Activated naive CD8-positive, alpha-beta T cell treated with anti-CD3 and anti-CD28 coated beads, Interleukin-2, amount 50 U/mL, for 24 hours (primary cell): ENCODE data around the gene EPS8L3.
A peak's percentile ranks its signal among the peaks of the same experiment; 100 is the strongest.
"Not testable (repeated sequence)": the region's sequence is repeated elsewhere in the genome, so short reads cannot be mapped to it uniquely, and the experiment has no call there.

Experiments
- ATAC-seq: fragments of 150-1000 bp; cut with Tn5 transposase; one replicate; pipeline ENCODE4 v1.10.0; 2021
- DNase-seq: peaks from one replicate; pipeline ENCODE4 v3.0.0; 2021
- H3K27ac Mint-ChIP-seq: one replicate; pipeline ENCODE4 v1.8.0; 2021; ENCODE audit warnings: mild to moderate bottlenecking, mixed read lengths
- H3K27me3 Mint-ChIP-seq: one replicate; pipeline ENCODE4 v1.8.0; 2021; ENCODE audit warnings: mixed read lengths
- H3K36me3 Mint-ChIP-seq: one replicate; pipeline ENCODE4 v1.8.0; 2021; ENCODE audit warnings: low read depth, mixed read lengths
- H3K4me1 Mint-ChIP-seq: one replicate; pipeline ENCODE4 v1.8.0; 2021; ENCODE audit warnings: mixed read lengths
- H3K4me3 Mint-ChIP-seq: one replicate; pipeline ENCODE4 v1.8.0; 2021; ENCODE audit warnings: mild to moderate bottlenecking, moderate library complexity, mixed read lengths
- H3K9me3 Mint-ChIP-seq: one replicate; pipeline ENCODE4 v1.8.0; 2021; ENCODE audit warnings: mixed read lengths

Gene EPS8L3

DNA sequence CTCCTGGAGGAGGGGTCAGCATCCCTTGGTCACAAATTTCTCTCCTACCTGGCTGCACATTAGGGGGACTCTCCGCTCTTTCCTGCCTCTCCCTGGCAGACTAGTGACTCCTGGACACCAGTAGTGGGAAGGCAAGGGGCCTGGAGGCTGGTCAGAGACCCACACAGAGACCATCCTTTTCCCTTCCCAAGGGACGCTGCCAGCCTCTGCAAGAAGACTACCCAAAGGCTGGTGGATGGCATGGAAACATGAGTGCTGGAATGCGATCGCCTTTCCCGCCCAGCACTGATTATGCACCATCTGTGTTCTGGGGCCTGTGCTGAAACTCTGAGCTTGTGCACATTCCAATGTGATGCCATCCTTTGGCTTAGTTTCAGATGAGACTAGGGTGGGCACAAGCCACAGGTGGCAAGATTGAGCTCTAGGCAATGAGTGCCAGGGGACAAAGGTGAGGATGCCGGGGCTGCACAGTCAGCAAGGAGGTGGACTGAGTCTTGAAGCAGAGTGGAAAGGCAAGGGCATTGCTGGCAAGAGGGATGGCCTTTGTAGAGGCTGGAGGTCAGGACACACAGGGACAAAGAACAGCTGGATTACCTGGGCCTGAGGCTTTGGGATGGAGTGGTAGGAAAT lies 12.6 kb upstream of the EPS8L3 start:
- DNase-seq (no peak), ATAC-seq (no peak)
- Mint-ChIP-seq H3K27ac (no peak overlapping the region), H3K4me1 (no peaks in the 10 kb centered on the region), H3K27me3 (no peaks in the 10 kb centered on the region), H3K9me3 (no peaks in the 10 kb centered on the region), H3K4me3 (no peak overlapping the region), H3K36me3 (no peaks in the 10 kb centered on the region)

GRCh38 chr1:109775398-109775797 lies 11.7 kb upstream of the EPS8L3 start:
- Mint-ChIP-seq H3K4me3 (no peak overlapping the region), H3K36me3 (no peaks in the 10 kb centered on the region), H3K27ac (no peak overlapping the region), H3K4me1 (no peaks in the 10 kb centered on the region), H3K9me3 (no peaks in the 10 kb centered on the region), H3K27me3 (no peaks in the 10 kb centered on the region)
- no peak for DNase-seq
- no peak for ATAC-seq

DNA sequence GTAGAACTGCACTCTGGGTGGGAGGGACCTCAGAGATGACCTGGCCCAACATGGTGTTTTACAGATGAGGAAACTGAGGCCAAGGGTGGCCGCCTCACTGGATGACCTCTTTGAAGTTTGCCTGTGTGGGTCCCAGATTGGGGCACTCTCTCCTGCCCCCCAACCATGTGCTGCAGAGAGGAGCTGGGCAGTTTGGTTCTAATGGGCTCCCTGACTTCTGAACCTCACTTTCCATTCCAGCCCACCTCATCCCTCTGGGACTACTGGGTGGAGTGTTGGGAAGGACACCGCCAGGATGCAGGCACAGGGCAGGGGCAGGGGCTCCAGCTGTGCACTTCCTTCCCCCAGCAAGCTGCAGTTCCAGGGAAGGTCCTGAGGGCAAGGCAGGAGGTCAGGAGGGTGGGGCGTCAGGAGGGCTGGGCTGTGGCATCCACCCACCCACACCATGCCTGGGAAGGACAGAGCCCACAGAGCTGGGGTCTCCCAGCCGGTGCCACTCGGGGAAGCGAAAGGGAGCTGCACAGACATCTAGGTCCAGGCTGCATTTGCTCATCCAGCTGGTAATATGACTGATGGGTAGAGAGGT lies 10.3 kb upstream of the EPS8L3 start:
- no peak overlapping the region for H3K27ac Mint-ChIP-seq
- DNase-seq = no peak

DNA sequence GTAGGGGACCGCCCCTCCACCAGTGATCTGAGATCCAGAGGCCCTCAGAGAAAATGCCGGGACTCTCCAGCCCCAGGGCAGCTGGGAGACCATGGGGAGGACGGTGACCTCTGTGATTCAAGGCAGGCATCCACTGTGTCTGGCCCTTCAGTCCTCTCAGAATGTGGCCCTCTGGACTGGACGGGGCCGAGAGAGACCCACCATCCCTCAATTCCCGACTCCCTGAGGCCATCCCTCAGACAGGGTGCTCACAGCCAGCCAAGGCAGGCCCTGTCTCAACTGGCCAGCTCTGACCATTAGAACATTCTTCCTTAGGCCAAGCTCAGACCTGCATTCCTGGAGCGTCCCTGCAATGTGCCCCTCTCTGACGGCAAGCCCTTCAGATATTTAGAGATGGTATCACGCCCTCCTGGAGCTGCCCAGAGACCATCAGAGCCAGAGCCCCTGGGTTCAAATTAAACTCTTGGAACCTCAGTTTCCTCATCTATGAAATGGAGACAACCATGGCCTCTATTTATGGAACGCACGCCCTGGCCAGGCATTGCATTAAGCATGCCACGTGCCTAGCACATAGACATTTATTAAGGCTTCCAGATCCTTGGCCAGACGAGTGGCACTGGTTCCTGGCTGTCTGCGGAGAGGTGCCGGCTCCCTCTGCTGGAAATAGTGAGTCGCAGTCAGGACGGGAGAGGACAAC lies 9.6 kb upstream of the EPS8L3 start:
- no peaks in the 10 kb centered on the region for H3K27me3 Mint-ChIP-seq
- no peak overlapping the region for H3K4me3 Mint-ChIP-seq
- no peaks in the 10 kb centered on the region for H3K36me3 Mint-ChIP-seq
- DNase-seq (peak; percentile 65), ATAC-seq (peak; percentile 86)
- no peak overlapping the region for H3K27ac Mint-ChIP-seq
- H3K4me1 Mint-ChIP-seq = no peaks in the 10 kb centered on the region
- H3K9me3 Mint-ChIP-seq = no peaks in the 10 kb centered on the region

More for the DNA sequence above, 10.3 kb upstream of the EPS8L3 start:
- no peak for ATAC-seq
- H3K27me3 Mint-ChIP-seq = no peaks in the 10 kb centered on the region
- no peaks in the 10 kb centered on the region for H3K9me3 Mint-ChIP-seq
- no peak overlapping the region for H3K4me3 Mint-ChIP-seq
- H3K36me3 Mint-ChIP-seq = no peaks in the 10 kb centered on the region
- H3K4me1 Mint-ChIP-seq = no peaks in the 10 kb centered on the region

DNA sequence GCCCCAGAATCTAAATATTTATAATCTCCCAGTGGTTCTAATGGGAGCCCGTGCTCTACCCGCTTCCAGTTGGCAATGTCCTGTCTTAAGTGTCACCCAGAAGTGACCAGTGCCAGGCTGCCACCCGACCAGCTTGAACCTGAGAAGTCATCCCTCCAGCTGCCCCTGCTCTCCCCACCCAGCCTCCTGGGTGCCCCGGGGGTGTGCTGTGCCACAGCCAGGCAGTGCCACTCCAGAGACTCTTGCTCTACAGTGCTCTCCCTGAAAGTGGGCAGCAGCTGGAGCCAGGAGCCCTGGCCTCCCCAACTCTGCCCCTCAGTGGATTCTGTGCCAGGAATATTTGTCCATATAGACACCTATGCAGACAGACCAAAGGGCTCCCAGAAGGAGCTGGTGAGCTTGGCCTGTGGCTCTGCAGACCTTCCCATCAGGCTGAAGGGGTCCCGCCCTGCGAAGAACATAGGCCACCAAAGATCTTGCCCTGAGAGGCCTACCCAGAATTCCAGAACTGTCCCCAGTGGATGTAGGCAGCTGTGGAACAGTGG lies 9.0 kb upstream of the EPS8L3 start:
- no peak for DNase-seq
- Mint-ChIP-seq H3K27ac (no peak overlapping the region), H3K4me1 (no peaks in the 10 kb centered on the region)

GRCh38 chr1:109771712-109772657 lies 8.3 kb upstream of the EPS8L3 start:
- Mint-ChIP-seq H3K4me1 (no peaks in the 10 kb centered on the region), H3K9me3 (no peaks in the 10 kb centered on the region), H3K4me3 (no peak overlapping the region), H3K36me3 (no peaks in the 10 kb centered on the region), H3K27ac (no peak overlapping the region), H3K27me3 (no peaks in the 10 kb centered on the region)
- no peak for ATAC-seq
- DNase-seq = no peak

More for the DNA sequence above, 9.0 kb upstream of the EPS8L3 start:
- H3K9me3 Mint-ChIP-seq = no peaks in the 10 kb centered on the region
- H3K4me3 Mint-ChIP-seq = no peak overlapping the region
- no peaks in the 10 kb centered on the region for H3K27me3 Mint-ChIP-seq
- H3K36me3 Mint-ChIP-seq = no peaks in the 10 kb centered on the region
- ATAC-seq = no peak

GRCh38 chr1:109770331-109771095 lies 6.8 kb upstream of the EPS8L3 start:
- Mint-ChIP-seq H3K4me1 (no peaks in the 10 kb centered on the region), H3K27me3 (no peaks in the 10 kb centered on the region), H3K9me3 (no peaks in the 10 kb centered on the region), H3K27ac (no peak overlapping the region), H3K36me3 (no peaks in the 10 kb centered on the region), H3K4me3 (no peak overlapping the region)
- ATAC-seq = no peak
- no peak for DNase-seq

DNA sequence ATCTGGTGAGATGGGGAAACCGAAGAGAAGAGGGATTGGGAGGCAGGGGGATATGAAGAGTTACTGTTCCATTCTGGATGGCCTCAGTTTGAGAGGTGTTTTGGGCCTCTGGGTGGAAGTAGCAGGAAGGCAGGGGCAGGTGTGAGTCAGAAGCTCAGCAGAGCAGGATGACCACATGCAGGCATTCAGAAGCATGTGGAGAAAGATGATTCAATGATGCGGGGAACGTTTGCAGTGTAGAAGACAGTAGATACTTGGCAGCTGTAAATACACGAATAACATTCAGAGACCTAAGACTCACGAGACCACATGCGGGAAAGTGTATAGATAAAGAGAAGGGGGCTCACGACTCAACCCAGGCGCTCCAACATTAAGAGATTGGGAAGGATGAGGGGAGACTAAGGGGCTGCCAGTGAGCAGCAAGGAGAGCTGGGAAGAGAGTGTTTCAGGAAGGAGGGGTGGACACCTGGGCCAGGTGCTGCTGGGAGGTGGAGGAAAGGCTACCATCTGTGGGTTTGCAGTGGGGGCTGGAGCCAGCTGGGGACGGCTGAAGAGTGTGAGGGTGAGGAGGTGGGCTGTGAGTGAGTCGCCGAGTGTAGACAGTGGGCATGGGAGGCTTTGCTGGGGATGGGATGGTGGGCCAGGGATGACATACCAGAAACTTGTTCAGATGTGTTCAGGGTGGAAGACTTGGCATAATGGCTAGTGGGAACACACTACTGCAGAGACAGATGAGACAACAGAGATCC lies 5.8 kb upstream of the EPS8L3 start:
- Mint-ChIP-seq H3K36me3 (no peaks in the 10 kb centered on the region), H3K4me1 (no peaks in the 10 kb centered on the region), H3K27ac (no peak overlapping the region), H3K27me3 (no peaks in the 10 kb centered on the region), H3K9me3 (no peaks in the 10 kb centered on the region), H3K4me3 (no peak overlapping the region)
- ATAC-seq (no peak), DNase-seq (no peak)

GRCh38 chr1:109768820-109769219 lies 5.1 kb upstream of the EPS8L3 start:
- Mint-ChIP-seq H3K27me3 (no peaks in the 10 kb centered on the region), H3K4me1 (no peaks in the 10 kb centered on the region), H3K9me3 (no peaks in the 10 kb centered on the region), H3K36me3 (no peaks in the 10 kb centered on the region), H3K4me3 (no peak overlapping the region), H3K27ac (no peak overlapping the region)
- ATAC-seq (no peak), DNase-seq (no peak)

GRCh38 chr1:109768335-109768650 lies 4.6 kb upstream of the EPS8L3 start:
- Mint-ChIP-seq H3K4me3 (no peak overlapping the region), H3K9me3 (no peaks in the 10 kb centered on the region), H3K27me3 (no peaks in the 10 kb centered on the region), H3K4me1 (no peaks in the 10 kb centered on the region), H3K27ac (no peak overlapping the region), H3K36me3 (no peaks in the 10 kb centered on the region)
- ATAC-seq = no peak
- no peak for DNase-seq

- no peak for DNase-seq
- H3K27ac Mint-ChIP-seq = no peak overlapping the region
- H3K4me3 Mint-ChIP-seq = no peak overlapping the region
- no peak for ATAC-seq
- H3K36me3 Mint-ChIP-seq = no peaks in the 10 kb centered on the region
- H3K9me3 Mint-ChIP-seq = no peaks in the 10 kb centered on the region
- no peaks in the 10 kb centered on the region for H3K27me3 Mint-ChIP-seq
- no peaks in the 10 kb centered on the region for H3K4me1 Mint-ChIP-seq
Measured at GRCh38 chr1:109767637-109768334, 4.1 kb upstream of the EPS8L3 start.

DNA sequence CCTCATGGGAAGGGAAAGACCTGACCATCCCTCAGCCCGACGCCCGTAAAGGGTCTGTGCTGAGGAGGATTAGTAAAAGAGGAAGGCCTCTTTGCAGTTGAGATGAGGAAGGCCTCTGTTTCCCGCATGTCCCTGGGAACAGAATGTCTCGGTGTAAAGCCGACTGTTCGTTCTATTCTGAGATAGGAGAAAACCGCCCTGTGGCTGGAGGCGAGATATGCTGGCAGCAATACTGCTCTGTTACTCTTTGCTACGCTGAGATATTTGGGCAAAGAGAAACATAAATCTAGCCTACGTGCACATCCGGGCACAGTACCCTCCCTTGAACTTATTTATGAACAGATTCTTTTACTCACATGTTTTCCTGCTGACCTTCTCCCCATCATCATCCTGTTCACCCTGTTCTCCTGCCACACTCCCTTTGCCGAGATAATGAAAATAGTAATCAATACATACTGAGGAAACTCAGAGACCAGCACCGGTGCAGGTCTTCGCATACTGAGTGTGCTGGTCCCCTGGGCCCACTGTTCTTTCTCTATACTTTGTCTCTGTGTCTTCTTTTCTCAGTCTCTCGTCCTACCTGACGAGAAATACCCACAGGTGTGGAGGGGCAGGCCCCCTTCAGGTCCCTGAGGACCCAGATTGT lies 3.4 kb upstream of the EPS8L3 start:
- ATAC-seq, H3K36me3 Mint-ChIP-seq, H3K27me3 Mint-ChIP-seq, H3K4me3 Mint-ChIP-seq, H3K27ac Mint-ChIP-seq, H3K9me3 Mint-ChIP-seq, DNase-seq, H3K4me1 Mint-ChIP-seq: not testable (repeated sequence)
